Stomach (tissue), 4 donors: ENCODE results near the gene NELFCD.

Experiments
- POLR2A ChIP-seq, 4 donors: fragments of 450-650 bp; IDR thresholded peaks; one replicate each; pipeline ENCODE4 v1.6.1; 2016; ENCODE audit warnings: antibody characterized with exemption in 4 of 4, control low read depth in 2 of 4, mild to moderate bottlenecking in 1 of 4, moderate library complexity in 1 of 4
- TF ChIP-seq, protein P1 (sequence below), 7 experiments: fragments of 450-650 bp in 4 of 7; fragments of 200-600 bp in 3 of 7; sonication (generic) in 3 of 7; IDR thresholded peaks; one replicate each; pipeline ENCODE4 v1.5.1; 2016 to 2019; ENCODE audit warnings: antibody characterized with exemption in 7 of 7, control low read depth in 2 of 7, mild to moderate bottlenecking in 1 of 7

- TF ChIP-seq, protein P1, sequence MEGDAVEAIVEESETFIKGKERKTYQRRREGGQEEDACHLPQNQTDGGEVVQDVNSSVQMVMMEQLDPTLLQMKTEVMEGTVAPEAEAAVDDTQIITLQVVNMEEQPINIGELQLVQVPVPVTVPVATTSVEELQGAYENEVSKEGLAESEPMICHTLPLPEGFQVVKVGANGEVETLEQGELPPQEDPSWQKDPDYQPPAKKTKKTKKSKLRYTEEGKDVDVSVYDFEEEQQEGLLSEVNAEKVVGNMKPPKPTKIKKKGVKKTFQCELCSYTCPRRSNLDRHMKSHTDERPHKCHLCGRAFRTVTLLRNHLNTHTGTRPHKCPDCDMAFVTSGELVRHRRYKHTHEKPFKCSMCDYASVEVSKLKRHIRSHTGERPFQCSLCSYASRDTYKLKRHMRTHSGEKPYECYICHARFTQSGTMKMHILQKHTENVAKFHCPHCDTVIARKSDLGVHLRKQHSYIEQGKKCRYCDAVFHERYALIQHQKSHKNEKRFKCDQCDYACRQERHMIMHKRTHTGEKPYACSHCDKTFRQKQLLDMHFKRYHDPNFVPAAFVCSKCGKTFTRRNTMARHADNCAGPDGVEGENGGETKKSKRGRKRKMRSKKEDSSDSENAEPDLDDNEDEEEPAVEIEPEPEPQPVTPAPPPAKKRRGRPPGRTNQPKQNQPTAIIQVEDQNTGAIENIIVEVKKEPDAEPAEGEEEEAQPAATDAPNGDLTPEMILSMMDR (IDR thresholded peaks at IDR 0.05) = no peak
- no peak for TF ChIP-seq POLR2A (IDR thresholded peaks at IDR 0.05)
These were observed 12.5 kb downstream of the NELFCD start for GRCh38 chr20:58993332-58994248.
